Glutamatergic neuron (in vitro differentiated cells): Measurements from ENCODE around the gene ACER1. TPM values are rescaled to one million over a fixed set of nuclear protein-coding genes. Genes with fewer than 3 reads are reported as not detected.

Experiments
- DNase-seq: peaks from one replicate; pipeline ENCODE4 v3.0.0; 2022
- H3K27ac Mint-ChIP-seq: one replicate; pipeline ENCODE4 v1.8.0; 2020; ENCODE audit warnings: mild to moderate bottlenecking, mixed read lengths, inconsistent platforms; ENCODE audit not compliant: unreplicated experiment
- H3K27me3 Mint-ChIP-seq: one replicate; pipeline ENCODE4 v1.8.0; 2020; ENCODE audit warnings: mild to moderate bottlenecking, moderate library complexity, mixed read lengths, inconsistent platforms; ENCODE audit not compliant: unreplicated experiment
- H3K36me3 Mint-ChIP-seq: one replicate; pipeline ENCODE4 v1.8.0; 2020; ENCODE audit warnings: mild to moderate bottlenecking, mixed read lengths, inconsistent platforms; ENCODE audit not compliant: unreplicated experiment
- H3K4me1 Mint-ChIP-seq: one replicate; pipeline ENCODE4 v1.8.0; 2020; ENCODE audit warnings: mild to moderate bottlenecking, low read depth, mixed read lengths, inconsistent platforms; ENCODE audit not compliant: unreplicated experiment
- H3K4me3 Mint-ChIP-seq: one replicate; pipeline ENCODE4 v1.8.0; 2020; ENCODE audit warnings: mild to moderate bottlenecking, mixed read lengths, inconsistent platforms; ENCODE audit not compliant: unreplicated experiment
- H3K9me3 Mint-ChIP-seq: one replicate; pipeline ENCODE4 v1.8.0; 2020; ENCODE audit warnings: mild to moderate bottlenecking, moderate library complexity, mixed read lengths, inconsistent platforms; ENCODE audit not compliant: unreplicated experiment
- CTCF ChIP-seq: fragments of 200-600 bp; sonication (generic); IDR thresholded peaks from one replicate; pipeline ENCODE4 v1.5.0; 2021; ENCODE audit not compliant: partially characterized antibody, unreplicated experiment
- total RNA-seq: library from RNA; stranded (reverse); fragmentation: NEBNext Ultra II Directional; extraction: Animal tissue kit (Norgen Biotek cat#: 25700); gene quantifications from one replicate; pipeline ENCODE4 v1.2.1, GENCODE V29; 2021; ENCODE audit not compliant: unreplicated experiment

Gene ACER1
- total RNA-seq, 1 donor from 2014 or later, result not detected

GRCh38 chr19:6275170-6275744 lies 58.2 kb downstream of the ACER1 start:
- peaks cover 13% of the 10 kb centered on the region for H3K9me3 Mint-ChIP-seq
- H3K27ac Mint-ChIP-seq, result no peak overlapping the region
- no peak for DNase-seq
- peak overlapping the region; percentile 79 for H3K4me3 Mint-ChIP-seq
- peaks cover 78% of the 10 kb centered on the region for H3K4me1 Mint-ChIP-seq
- TF ChIP-seq CTCF, result no peak
- no peaks in the 10 kb centered on the region for H3K36me3 Mint-ChIP-seq
- H3K27me3 Mint-ChIP-seq, result peaks cover 20% of the 10 kb centered on the region

GRCh38 chr19:6274756-6275155 lies 58.7 kb downstream of the ACER1 start:
- Mint-ChIP-seq H3K4me1 (peaks cover 82% of the 10 kb centered on the region), H3K9me3 (peaks cover 16% of the 10 kb centered on the region), H3K4me3 (peak overlapping the region; percentile 57), H3K27me3 (peaks cover 22% of the 10 kb centered on the region), H3K36me3 (no peaks in the 10 kb centered on the region), H3K27ac (no peak overlapping the region)
- no peak for TF ChIP-seq CTCF
- DNase-seq, result no peak

- Mint-ChIP-seq H3K9me3 (peaks cover 16% of the 10 kb centered on the region), H3K27me3 (peaks cover 22% of the 10 kb centered on the region), H3K4me3 (peak overlapping the region; percentile 69), H3K27ac (peak overlapping the region; percentile 62), H3K4me1 (peaks cover 82% of the 10 kb centered on the region), H3K36me3 (no peaks in the 10 kb centered on the region)
- TF ChIP-seq CTCF, result no peak
- no peak for DNase-seq
Measured at GRCh38 chr19:6273701-6274601, 59.5 kb downstream of the ACER1 start.

DNA sequence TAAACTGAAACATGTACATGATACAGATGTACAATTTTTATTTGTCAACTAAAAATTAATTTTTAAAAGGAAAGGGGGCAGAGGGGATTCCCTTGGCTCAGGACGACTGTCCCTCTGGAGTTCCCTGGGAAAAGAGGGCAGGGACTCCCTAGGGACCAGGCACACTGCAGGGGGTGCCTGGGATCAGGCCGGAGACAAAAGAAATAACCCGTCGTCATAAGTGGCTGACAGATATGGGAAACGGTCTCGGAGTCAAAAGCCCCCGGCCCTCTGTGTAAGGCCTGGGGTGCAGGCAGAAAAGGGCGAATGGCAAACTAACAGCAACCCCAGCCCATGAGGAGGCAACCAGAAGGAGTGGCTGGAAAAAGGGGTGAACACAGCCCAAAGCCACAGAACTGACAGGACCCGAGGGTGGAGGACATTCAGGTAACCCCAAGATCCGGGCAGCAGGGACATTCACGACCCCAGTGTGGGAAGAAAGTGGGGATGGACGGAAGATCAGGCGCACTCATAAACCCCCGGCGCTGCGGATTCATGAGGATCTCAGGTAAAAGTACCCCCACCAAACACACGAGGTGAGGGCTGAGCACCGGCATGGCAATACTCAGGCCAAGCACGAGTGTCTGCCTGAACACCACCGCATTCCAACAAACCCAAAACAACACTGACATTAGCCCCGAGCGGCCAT lies 60.4 kb downstream of the ACER1 start:
- Mint-ChIP-seq H3K4me3 (peak overlapping the region; percentile 70), H3K9me3 (peaks cover 11% of the 10 kb centered on the region), H3K4me1 (peaks cover 76% of the 10 kb centered on the region), H3K27me3 (peaks cover 18% of the 10 kb centered on the region), H3K36me3 (no peaks in the 10 kb centered on the region), H3K27ac (peak overlapping the region; percentile 75)
- no peak for DNase-seq
- TF ChIP-seq CTCF, result no peak
